T-helper 22 cell (primary cell): ENCODE measurements around the gene ZNF471.

Experiments
- DNase-seq: peaks from one replicate; pipeline ENCODE4 v3.0.0-alpha.2; 2020; ENCODE audit warnings: low read depth

Gene ZNF471

DNA sequence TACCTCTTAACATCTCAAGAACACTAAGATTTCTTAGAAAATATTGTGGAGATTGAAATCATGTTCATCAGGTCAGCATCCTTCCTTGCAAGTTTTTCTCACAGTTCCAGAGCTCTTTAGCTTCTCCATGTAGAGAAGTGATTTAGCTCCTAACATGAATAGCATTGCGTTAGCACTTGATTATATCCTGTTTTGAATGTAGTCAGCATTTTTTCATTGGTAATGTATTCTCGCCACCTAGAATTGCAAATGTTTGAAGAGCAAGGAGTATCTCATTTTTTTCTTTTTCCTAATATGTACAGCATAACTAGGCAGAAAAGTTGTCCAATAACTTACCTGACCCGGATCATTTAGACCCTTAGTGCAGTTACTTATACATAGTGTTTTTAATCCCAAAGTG, 66.3 kb downstream of the ZNF471 start:
- DNase-seq = no peak

DNA sequence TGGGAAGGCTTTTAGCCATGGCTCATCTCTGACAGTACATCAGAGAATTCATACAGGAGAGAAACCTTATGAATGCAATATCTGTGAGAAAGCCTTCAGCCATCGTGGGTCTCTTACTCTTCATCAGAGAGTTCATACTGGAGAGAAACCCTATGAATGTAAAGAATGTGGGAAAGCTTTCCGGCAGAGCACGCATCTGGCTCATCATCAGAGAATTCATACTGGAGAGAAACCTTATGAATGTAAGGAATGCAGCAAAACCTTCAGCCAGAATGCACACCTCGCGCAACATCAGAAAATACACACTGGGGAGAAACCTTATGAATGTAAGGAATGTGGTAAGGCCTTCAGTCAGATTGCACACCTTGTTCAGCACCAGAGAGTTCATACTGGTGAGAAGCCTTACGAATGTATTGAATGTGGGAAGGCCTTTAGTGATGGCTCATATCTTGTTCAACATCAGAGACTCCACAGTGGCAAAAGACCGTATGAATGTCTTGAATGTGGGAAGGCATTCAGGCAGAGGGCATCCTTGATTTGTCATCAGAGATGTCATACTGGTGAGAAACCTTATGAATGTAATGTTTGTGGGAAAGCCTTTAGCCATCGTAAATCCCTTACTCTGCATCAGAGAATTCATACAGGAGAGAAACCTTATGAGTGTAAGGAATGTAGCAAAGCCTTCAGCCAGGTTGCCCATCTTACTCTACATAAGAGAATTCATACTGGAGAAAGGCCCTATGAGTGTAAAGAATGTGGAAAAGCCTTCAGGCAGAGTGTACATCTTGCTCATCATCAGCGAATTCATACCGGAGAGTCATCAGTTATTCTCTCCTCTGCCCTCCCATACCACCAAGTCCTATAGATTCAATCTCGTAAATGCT, 70.3 kb downstream of the ZNF471 start:
- no peak for DNase-seq
